Left ventricle myocardium inferior (tissue), 1 donor: ENCODE measurements around the gene NXPE1. TPM values are rescaled to one million over a fixed set of nuclear protein-coding genes. Genes with fewer than 3 reads are reported as not detected.

Source experiments
- DNase-seq: peaks from one replicate; pipeline ENCODE4 v3.0.0-alpha.2; 2020
- H3K27ac ChIP-seq: fragments of 200-600 bp; replicated peaks from 2 replicates; pipeline ENCODE4 v1.8.0; 2021
- H3K27me3 ChIP-seq: fragments of 200-600 bp; 2 replicates; pipeline ENCODE4 v1.8.0; 2021; ENCODE audit warnings: low read depth
- H3K36me3 ChIP-seq: fragments of 200-600 bp; 2 replicates; pipeline ENCODE4 v1.8.0; 2021
- H3K4me1 ChIP-seq: fragments of 200-600 bp; 2 replicates; pipeline ENCODE4 v1.8.0; 2021
- H3K4me3 ChIP-seq: fragments of 200-600 bp; 2 replicates; pipeline ENCODE4 v1.8.0; 2021; ENCODE audit warnings: mild to moderate bottlenecking, moderate library complexity
- H3K9me3 ChIP-seq: fragments of 200-600 bp; replicated peaks from 2 replicates; pipeline ENCODE4 v1.8.0; 2021
- intact Hi-C: fragments of 100-400 bp; cut with micrococcal nuclease; formaldehyde crosslinking; loops from one replicate; pipeline ENCODE4 v1.11.0; 2022
- total RNA-seq: library from RNA; stranded (reverse); fragmentation: NEBNext Ultra II Directional; extraction: Animal tissue kit (Norgen Biotek cat#: 25700); gene quantifications from one replicate; pipeline ENCODE4 v1.2.1, GENCODE V29; 2021
- TF ChIP-seq, protein P1 (sequence below): fragments of 200-600 bp; IDR thresholded peaks from 2 replicates; pipeline ENCODE4 v1.8.0; 2021; ENCODE audit warnings: antibody characterized with exemption, mild to moderate bottlenecking, borderline replicate concordance
- donor health status: DM: no; HTN: yes; CAD: no; lungs with severe emphysema.

Gene NXPE1
- total RNA-seq, 1 donor from 2014 or later: not detected

- peaks cover 10% of the 10 kb centered on the region for H3K9me3 ChIP-seq
- H3K27me3 ChIP-seq: no peaks in the 10 kb centered on the region
- intact Hi-C loops: no loop called here
- TF ChIP-seq, protein P1, sequence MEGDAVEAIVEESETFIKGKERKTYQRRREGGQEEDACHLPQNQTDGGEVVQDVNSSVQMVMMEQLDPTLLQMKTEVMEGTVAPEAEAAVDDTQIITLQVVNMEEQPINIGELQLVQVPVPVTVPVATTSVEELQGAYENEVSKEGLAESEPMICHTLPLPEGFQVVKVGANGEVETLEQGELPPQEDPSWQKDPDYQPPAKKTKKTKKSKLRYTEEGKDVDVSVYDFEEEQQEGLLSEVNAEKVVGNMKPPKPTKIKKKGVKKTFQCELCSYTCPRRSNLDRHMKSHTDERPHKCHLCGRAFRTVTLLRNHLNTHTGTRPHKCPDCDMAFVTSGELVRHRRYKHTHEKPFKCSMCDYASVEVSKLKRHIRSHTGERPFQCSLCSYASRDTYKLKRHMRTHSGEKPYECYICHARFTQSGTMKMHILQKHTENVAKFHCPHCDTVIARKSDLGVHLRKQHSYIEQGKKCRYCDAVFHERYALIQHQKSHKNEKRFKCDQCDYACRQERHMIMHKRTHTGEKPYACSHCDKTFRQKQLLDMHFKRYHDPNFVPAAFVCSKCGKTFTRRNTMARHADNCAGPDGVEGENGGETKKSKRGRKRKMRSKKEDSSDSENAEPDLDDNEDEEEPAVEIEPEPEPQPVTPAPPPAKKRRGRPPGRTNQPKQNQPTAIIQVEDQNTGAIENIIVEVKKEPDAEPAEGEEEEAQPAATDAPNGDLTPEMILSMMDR: no peak
- no peak overlapping the region for H3K27ac ChIP-seq
- H3K36me3 ChIP-seq: no peaks in the 10 kb centered on the region
- H3K4me3 ChIP-seq: no peak overlapping the region
- no peaks in the 10 kb centered on the region for H3K4me1 ChIP-seq
- no peak for DNase-seq
Measured at GRCh38 chr11:114511079-114511478, 48.6 kb downstream of the NXPE1 start.

DNA sequence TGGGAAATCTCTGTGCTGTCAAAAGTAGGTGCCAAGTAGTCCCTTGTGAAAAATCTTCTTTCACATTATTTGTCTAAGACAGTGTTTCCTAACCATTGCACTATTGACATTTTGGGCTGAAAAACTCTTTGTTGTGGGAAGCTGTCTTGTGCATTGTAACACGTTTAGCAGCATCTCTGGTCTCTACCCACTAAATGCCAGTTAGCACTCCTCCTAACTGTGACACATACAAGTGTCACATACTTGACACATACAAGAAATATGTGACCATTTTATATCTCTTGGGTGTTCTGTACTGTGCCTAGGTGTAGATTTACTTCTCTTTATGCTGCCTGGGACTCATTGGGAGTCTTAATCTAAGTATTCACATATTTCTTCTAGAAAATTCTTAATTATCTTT, 57.8 kb downstream of the NXPE1 start:
- DNase-seq: no peak
- H3K9me3 ChIP-seq: peaks cover 11% of the 10 kb centered on the region
- no peak overlapping the region for H3K27ac ChIP-seq
- no peaks in the 10 kb centered on the region for H3K27me3 ChIP-seq
- H3K4me3 ChIP-seq: no peak overlapping the region
- no peaks in the 10 kb centered on the region for H3K36me3 ChIP-seq
- H3K4me1 ChIP-seq: no peaks in the 10 kb centered on the region
- intact Hi-C loops: no loop called here
- TF ChIP-seq, protein P1: no peak

DNA sequence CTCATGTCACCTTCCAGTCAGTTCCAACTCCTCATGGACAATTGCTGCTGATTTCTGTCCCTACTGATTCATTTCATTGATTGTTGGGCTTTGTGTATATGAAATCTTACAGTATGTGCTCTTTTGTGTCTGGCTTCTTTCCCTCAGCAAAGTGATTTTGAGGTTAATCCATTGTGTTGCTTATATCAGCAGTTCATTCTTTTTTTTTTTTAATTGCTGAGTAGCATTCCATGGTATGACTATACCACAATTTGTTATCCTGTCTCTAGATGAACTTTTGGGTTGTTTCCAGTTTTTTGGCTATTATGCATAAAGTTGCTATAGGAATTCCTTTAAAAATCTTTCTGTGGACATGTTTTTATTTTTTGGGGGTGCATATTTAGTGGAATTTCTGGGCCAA, 59.9 kb downstream of the NXPE1 start:
- TF ChIP-seq, protein P1: no peak
- intact Hi-C loops: no loop called here

DNA sequence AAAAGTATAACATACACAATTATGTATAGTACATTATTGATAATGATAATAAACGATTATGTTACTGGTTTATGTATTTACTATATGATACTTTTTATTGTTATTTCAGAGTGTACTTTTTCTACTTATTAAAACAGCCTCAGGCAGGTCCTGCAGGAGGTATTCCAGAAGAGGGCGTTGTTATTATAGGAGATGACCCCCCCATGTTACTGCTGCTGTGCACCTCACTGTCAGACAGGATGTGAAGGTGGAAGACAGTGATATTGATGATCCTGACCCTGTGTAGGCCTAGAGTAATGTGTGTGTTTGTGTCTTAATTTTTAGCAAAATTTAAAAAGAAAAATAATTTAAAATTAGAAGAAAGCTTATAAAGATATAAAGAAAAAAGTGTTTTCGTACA, 62.8 kb downstream of the NXPE1 start:
- TF ChIP-seq, protein P1: no peak
- Histone ChIP-seq H3K27me3 (no peaks in the 10 kb centered on the region), H3K4me3 (no peak overlapping the region), H3K4me1 (no peaks in the 10 kb centered on the region), H3K27ac (no peak overlapping the region), H3K36me3 (no peaks in the 10 kb centered on the region), H3K9me3 (peaks cover 8% of the 10 kb centered on the region)
- no peak for DNase-seq
- intact Hi-C loops: no loop called here

More for the DNA sequence above, 59.9 kb downstream of the NXPE1 start:
- Histone ChIP-seq H3K27me3 (no peaks in the 10 kb centered on the region), H3K4me3 (no peak overlapping the region), H3K27ac (no peak overlapping the region), H3K36me3 (no peaks in the 10 kb centered on the region), H3K4me1 (no peaks in the 10 kb centered on the region), H3K9me3 (no peaks in the 10 kb centered on the region)
- no peak for DNase-seq

- TF ChIP-seq, protein P1: no peak
- Histone ChIP-seq H3K27me3 (no peaks in the 10 kb centered on the region), H3K9me3 (no peaks in the 10 kb centered on the region), H3K4me3 (no peak overlapping the region), H3K27ac (no peak overlapping the region), H3K4me1 (no peaks in the 10 kb centered on the region), H3K36me3 (no peaks in the 10 kb centered on the region)
- intact Hi-C loops: no loop called here
- no peak for DNase-seq
Measured at GRCh38 chr11:114483929-114484328, 75.8 kb downstream of the NXPE1 start.

DNA sequence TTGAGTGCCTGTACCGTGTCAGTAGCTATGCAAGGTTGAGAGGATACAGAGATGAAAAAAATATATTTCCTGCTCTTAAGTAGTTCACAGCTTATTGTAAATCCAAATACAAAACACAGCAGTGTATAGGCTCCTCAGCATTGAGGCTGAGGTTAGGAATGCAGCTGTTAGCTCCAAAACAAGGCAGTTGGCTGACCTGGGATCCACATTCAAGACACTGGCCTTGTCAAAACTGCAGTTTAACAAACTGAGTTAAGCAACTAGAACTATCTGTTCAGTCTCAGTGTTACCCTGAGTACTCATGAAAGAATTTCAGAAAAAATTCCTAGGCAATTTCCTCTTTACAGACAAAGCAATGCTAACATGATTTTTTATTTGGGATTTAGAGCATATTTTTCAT, 77.6 kb downstream of the NXPE1 start:
- no peaks in the 10 kb centered on the region for H3K36me3 ChIP-seq
- H3K4me3 ChIP-seq: no peak overlapping the region
- peaks cover 4% of the 10 kb centered on the region for H3K4me1 ChIP-seq
- TF ChIP-seq, protein P1: no peak
- intact Hi-C loops: no loop called here
- H3K27me3 ChIP-seq: no peaks in the 10 kb centered on the region
- no peak overlapping the region for H3K27ac ChIP-seq
- DNase-seq: no peak
- no peaks in the 10 kb centered on the region for H3K9me3 ChIP-seq
